Activated effector memory CD4-positive, alpha-beta T cell treated with Interleukin-2 at 50 U/mL for 16 hours (primary cell): ENCODE results near the gene CCDC85A.

Source experiments
- DNase-seq: peaks from one replicate; pipeline ENCODE4 v3.0.0-alpha.2; 2020

Gene CCDC85A

GRCh38 chr2:56314796-56315195 is 131.0 kb downstream of the CCDC85A start:
- DNase-seq = no peak

GRCh38 chr2:56315376-56315775 is 131.6 kb downstream of the CCDC85A start:
- DNase-seq = no peak

DNA sequence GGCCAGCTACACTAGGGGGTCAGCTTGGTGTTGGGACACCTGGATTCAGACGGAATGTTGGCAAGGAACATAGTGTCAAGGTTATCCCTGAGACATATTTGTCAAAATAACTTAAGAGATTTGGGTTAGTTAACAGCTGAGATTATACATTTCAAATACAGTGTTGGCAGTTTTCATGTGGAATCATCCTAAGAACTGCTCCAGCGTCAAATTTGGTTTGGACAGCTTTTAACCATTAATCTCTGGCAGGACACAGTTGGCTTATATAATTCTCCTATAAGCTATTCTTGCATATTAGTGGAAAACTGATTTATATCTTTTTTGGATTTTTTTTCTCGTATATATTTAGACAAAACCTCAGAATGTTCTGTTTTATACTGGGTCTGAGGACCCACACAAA is 132.2 kb downstream of the CCDC85A start:
- DNase-seq = no peak

- no peak for DNase-seq
Observed at GRCh38 chr2:56318147-56318546, 134.4 kb downstream of the CCDC85A start.

- no peak for DNase-seq
Observed at GRCh38 chr2:56325661-56326345, 142.0 kb downstream of the CCDC85A start.

DNA sequence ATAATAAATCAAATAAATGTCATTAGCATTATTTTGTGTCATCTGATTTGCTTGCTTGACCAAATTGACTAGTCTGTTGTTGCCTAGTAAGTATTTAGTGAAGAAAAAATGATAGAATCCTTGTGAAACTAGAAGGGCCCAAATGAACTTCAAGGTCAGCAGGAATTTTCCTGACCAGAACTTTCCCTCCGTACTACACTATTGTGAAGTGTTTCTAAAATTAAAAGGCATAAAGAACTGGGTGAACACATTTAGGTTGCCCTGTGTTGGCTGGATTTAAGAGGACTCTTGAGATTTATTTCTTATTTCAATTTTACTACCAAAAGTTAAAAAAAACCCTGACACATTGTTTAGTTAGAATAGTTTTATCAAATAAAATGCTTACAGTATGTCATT is 142.6 kb downstream of the CCDC85A start:
- DNase-seq = no peak

- no peak for DNase-seq
Observed at GRCh38 chr2:56331810-56332209, 148.0 kb downstream of the CCDC85A start.

DNA sequence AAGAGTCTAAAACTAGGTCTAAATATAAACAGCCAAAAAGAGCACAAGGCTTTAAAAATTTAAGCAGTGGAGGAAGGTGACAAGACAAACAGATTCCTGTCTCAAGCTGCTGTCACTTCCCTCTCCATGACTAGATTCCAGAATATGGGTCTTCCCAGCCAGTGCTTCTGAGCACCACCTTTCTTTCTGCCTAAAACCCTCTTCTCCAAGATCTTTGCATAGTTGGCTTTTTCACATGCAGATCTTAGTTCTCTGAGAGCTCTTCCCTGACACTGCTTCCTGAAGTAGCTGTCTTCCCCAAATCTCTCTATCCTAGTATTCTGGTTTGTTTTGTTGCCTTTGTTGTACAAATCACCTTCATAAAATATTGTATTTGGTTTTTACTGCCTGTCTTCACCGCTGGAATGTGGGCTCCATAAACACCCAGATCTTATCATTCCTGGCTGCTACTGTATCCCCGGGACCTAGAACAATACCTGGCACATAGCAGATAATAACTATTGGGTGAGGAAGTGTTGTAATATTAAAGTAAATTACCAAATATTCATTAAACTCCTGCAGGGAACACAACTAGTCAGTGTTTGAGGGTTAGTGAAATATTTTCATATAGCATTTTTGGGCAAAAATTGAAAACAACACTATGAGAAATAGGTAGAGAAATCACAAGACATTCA is 150.2 kb downstream of the CCDC85A start:
- no peak for DNase-seq

DNA sequence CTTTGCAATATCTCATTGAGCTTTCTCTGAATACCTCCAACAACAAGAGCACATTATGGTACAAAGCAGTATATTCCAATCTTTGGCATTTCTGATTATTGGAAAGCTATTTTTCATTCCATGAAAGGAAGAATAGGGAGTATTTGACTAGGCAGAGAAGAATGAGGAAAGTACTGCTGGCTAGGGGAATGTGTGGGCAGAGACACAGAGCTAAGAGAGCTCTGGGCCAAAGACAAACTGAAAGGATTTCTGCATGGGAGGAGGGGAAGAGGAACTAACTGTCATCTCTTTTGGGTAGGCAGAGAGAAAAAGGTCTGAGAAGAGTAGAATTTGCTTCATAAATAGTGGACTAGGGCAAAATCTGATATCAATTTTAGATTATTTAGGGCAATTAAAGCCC is 150.8 kb downstream of the CCDC85A start:
- DNase-seq = no peak

DNA sequence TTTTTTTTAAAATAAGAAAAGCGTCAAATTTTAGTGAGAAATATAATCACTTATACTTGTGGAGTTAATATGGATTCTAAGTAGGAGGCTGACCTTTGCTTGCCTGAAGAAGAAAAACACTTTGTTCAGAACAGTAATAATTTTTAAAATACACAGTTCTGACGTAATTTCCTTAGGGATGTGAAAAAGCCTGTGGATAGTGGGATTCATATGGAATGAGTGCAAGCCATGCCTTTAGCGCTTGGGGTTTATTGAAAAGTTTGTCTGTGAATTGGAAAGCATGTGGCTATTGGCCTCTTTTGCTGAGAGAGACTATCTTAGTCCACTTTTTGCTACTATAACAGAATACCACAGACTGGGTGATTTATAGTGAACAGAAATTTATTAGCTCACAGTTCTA is 151.3 kb downstream of the CCDC85A start:
- no peak for DNase-seq

GRCh38 chr2:56337342-56337741 is 153.6 kb downstream of the CCDC85A start:
- DNase-seq = no peak

DNA sequence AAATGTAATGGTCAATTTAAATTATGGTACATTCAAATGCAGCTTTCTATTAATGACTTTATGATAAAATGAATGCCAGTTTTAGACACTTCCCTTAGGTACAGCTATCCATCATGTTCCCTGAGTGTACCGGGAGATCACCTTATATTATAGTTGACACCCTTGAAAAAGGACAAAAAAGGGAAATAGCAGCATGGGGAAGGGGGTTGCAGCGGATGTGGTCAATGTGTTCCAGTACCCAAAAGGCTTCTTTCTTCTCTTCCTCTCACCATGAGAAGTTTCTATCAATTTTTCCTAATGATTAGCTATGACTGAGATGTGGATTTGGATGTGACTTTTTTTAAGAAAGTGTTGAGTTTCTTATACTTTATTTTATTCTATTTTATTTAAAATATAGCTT is 154.4 kb downstream of the CCDC85A start:
- no peak for DNase-seq

GRCh38 chr2:56344771-56345170 is 161.0 kb downstream of the CCDC85A start:
- DNase-seq = no peak

DNA sequence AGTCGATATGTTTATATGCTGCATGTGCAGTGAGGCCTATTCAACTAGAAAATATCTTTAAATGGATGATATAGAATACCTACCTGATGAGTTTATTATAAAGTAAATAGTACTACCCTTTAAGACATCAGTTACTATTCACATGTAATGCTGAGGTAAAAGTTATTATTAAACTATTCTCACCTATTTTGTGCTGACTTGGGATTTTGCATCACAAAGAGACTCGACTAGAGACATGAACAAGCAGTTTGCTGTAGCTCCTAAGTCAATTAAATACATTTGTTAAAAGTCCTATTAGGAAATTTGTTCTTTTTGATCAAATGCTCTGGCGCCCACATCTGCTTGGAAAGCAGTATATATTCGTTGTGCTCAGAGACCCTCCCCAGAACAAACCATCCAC is 164.1 kb downstream of the CCDC85A start:
- no peak for DNase-seq

DNA sequence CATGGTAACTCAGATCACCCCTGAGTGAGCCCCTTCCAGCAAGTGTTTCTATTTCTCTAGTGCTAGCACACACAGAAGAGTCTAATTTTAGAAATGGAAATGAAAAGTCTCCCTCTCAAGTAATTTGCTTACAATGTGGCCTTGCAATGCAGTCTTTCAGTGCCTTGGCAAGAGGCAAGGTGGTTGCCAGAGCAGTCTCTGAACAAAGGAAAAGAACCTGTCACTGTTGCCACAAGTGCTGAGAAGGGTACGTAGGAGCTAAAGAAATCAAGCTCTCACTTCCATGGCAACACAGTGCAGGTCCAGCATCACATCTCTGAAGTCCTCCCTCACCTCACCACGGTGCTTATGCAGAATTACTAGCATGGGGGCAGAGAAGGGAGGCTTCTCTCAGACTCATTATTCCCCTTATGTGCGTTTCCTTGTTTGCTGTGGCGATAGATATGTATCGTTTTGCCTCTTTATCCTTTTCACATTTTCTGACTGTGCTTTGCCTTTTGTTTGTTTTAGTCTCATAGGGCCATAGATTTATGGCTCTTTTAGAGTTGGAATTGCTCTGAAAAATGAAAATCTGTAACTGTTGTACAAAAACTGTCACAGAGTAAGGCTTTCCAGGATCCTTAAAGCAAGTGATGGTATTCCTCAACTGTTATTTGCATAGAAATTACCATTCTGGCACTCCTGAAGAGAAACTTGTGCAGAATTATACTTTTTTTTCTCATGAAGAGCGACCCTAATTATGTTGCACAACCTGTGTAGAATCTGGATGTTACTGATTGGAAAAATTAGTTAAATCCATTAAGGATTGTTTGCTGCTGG is 164.8 kb downstream of the CCDC85A start:
- DNase-seq = no peak

GRCh38 chr2:56357655-56358295 is 174.0 kb downstream of the CCDC85A start:
- no peak for DNase-seq

GRCh38 chr2:56361844-56362243 is 178.1 kb downstream of the CCDC85A start:
- no peak for DNase-seq

DNA sequence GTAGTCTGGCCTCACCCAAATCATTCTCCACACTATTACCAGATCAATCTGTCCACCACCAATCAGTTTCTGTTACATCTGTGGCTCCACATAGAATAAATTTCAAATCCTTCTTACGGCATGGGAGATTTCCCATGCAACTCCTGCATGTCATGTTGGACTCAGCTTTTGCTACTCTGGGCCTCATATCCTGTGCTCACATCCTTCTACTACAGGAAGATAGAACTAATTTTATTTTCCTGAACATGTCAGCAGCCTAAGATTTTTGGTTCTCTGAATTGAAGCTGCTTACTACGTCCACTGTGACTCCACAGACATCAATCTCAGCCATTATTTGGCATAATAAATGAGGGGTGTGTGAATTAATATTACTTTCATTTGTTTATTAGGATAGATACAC is 181.1 kb downstream of the CCDC85A start:
- no peak for DNase-seq

GRCh38 chr2:56369316-56369715 is 185.5 kb downstream of the CCDC85A start:
- DNase-seq = no peak

DNA sequence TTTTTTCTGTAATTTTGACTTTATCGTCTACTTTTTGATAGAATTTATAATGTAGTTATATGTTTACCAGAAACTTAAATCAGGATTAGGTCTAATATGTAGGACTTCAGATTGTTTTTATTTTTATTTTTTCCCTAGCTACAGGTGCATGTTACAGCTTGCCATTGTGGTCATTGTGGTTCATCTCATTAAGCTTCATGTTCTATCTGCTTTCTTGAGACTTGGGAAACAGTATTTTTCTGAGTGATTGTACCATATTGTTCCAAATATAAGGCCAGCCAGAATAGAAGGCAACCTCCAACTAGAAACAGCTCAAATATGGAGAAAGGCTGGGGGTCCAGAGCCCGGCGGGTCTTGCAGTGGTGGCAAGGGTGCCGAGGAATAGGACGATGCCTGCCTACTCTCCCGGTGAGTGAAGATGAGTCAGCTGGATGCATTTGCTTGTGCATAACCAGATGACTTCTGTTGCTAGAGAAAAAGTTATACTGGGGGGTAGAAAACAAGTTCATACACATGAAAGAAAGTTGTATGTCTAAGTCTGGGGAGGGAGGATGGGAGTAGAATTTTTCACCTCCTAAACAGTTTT is 188.4 kb downstream of the CCDC85A start:
- no peak for DNase-seq

DNA sequence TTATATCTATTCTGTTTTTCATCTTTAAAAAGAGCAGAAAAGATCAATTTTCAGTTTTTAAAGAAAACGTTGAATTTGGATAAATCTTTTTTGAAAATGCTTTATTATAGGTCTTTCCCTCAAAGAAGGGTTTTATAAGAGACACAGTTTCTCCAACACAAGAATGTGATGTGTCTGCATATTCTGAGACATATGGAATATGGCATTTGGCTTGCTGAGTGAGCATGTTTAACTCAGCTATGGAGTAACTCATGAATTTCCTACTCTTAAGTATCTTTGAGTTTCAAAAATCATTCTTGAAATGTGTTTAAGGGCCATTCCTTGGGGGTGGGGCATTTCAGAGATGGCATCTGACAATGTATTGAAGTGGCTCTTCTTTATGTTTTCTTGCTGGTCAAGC is 191.5 kb downstream of the CCDC85A start:
- DNase-seq = no peak

GRCh38 chr2:56376699-56377665 is 193.2 kb downstream of the CCDC85A start:
- DNase-seq = no peak
